HG02970 (cell line): Measurements from ENCODE around the gene CELA2A.
"Not testable (repeated sequence)": the region's sequence is repeated elsewhere in the genome, so short reads cannot be mapped to it uniquely, and the experiment has no call there.

ENCODE experiments used
- ATAC-seq: cut with Tn5 transposase; IDR thresholded peaks from one replicate; pipeline ENCODE4 v1.9.1; 2021; ENCODE audit warnings: mild to moderate bottlenecking, moderate library complexity, moderate number of reproducible peaks; ENCODE audit not compliant: unreplicated experiment, low FRiP score

Gene CELA2A

DNA sequence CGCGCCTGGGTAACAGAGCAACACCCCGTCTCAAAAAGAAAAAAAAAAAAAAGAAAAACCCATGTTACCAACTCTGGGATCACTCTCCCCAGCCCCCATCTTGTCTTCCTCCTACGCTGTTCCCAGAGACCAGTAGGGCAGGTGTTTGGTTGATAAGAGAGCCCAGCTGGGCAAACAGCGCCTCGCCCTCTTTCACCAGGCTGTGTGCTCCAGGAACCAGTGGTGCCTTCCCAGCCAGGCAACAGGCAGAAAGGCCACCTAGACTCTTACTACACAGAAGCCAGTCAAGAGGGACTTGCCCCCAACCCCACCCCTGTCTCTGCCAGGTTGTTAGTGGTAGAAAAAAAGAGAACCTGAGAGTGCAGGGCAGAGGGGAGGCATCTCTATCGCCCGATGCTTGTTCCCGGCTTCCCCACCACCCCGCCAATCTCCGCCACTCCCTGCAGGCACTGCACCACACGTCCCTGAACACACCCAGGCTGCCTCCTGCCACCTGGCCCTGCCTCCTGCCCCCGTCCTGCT, 32.3 kb upstream of the CELA2A start:
- ATAC-seq: no peak

GRCh38 chr1:15424981-15425380, 31.6 kb upstream of the CELA2A start:
- no peak for ATAC-seq

DNA sequence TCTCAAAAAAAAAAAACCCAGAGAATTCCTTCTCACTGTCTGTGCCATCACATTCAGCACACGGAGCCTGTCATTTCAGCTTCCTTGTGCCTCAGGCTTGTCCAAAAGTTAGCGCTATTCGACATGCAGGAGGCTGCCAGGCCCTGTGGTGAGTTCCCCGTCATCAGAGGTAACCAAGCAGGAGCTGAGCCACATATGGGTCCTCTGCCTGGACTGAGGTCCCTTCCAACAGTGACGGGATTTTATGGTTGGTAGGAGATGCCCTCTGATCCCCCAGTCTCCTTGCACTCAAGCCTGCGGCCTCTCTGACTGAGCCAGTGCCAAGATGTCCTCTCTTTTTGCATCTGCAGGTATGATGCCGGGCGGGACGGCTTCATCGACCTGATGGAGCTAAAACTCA, 31.0 kb upstream of the CELA2A start:
- ATAC-seq: no peak

DNA sequence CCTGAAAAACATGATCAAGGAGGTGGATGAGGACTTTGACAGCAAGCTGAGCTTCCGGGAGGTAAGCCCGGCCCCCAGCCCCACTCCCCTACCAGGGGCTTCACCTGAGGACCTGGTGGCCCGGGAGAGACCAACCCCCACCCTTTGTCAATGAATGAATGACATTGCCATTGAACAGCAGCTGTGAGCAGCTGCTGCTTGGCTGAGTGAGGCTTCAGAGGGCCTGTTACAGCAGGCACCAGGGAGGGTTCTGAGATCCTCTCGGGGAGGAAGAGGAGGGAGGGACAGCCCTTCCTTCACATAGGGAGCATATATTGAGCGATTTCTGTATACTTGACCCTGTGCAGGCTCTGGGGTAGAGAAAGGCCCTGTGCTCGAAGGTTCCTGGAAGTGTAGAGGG, 30.6 kb upstream of the CELA2A start:
- no peak for ATAC-seq

GRCh38 chr1:15426492-15427279, 29.8 kb upstream of the CELA2A start:
- no peak for ATAC-seq

GRCh38 chr1:15427280-15427666, 29.3 kb upstream of the CELA2A start:
- ATAC-seq: no peak

- not testable (repeated sequence) for ATAC-seq
Observed at GRCh38 chr1:15428252-15428651, 28.3 kb upstream of the CELA2A start.

GRCh38 chr1:15428815-15429435, 27.6 kb upstream of the CELA2A start:
- ATAC-seq: no peak

GRCh38 chr1:15429701-15430149, 26.8 kb upstream of the CELA2A start:
- ATAC-seq: no peak

GRCh38 chr1:15430787-15431570, 25.6 kb upstream of the CELA2A start:
- ATAC-seq: no peak

DNA sequence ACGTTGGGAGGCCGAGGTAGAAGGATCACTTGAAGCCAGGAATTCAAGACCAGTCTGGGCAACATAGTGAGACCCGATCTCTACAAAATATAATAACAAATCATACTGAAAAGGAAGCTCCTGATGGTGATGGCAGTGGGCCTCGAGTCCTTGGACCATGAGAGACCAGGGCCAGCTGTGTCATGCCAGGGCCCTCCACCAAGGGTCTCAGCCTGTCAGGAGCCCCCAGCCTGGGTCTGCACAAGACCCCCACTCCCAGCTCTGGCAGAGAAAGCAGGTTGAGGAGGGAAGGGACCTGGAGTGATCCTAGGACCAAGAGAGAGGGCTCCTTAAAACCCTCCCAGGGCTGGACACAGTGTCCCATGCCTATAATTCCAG, 25.0 kb upstream of the CELA2A start:
- ATAC-seq: no peak

- no peak for ATAC-seq
Observed at GRCh38 chr1:15432324-15432723, 24.2 kb upstream of the CELA2A start.

GRCh38 chr1:15433471-15433870, 23.1 kb upstream of the CELA2A start:
- no peak for ATAC-seq

GRCh38 chr1:15434739-15435138, 21.8 kb upstream of the CELA2A start:
- not testable (repeated sequence) for ATAC-seq

DNA sequence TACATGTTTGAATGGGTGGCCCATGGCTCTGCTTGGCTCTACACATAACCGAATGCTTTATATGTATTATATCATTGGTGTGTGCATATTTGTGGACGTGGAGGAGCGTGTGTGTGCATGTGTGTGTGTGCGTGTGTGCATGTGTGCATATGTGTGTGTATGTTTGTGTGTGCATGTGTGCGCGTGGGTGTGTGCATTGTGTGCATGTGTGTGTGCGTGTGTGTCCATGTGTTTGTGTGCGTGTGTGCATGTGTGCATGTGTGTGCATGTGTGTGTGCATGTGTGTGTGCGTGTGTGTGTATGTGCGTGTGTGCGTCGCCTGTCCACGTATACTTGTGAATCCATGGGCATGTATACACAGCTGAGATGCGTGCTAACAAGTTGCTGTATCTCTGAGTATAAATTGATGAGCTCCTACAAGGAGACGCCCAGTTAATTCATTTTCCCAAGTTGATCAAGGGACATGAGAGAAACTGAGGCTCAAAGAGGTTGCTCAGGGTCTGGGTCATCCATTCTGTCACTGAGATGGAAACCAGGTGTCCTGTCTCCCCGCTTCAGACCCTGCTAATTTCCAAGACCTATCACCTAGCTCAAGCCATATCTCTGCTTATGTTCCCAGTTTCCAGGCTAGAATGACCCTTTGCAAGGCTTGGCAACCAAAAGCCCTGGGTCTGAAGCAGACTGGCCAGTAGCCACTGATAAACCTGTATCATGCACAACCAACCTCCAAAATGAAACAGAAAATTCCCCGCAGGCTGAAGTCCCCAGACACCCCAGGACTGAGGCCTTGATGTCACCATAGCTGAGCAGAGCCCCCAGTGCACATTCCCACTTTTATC, 21.1 kb upstream of the CELA2A start:
- no peak for ATAC-seq

DNA sequence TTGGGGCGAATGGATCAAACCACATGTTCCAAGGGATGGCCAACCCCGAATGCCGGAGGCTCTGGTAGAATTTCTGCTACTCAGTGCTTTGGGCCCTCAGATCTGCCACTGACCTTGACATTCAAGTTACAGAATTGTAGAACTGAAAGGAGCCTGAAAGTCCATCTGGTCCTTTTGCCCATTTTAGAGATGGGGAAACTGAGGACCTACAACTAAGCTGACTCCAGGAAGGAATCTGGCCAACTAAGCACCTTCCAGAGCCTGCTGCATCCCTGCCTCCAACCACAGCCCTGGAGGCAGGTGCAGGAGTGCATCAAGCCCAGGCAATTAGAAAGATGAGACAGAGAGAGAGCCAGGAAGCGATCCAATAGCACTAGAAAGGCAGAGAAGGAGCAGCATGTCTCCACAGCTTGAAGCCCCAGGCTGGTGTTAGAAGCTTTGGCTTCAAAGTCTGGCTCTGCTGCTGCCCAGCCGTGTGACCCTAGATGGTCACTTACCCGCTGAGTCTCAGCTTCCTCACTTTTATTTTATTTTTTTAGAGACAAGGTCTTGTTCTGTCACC, 19.6 kb upstream of the CELA2A start:
- no peak for ATAC-seq

DNA sequence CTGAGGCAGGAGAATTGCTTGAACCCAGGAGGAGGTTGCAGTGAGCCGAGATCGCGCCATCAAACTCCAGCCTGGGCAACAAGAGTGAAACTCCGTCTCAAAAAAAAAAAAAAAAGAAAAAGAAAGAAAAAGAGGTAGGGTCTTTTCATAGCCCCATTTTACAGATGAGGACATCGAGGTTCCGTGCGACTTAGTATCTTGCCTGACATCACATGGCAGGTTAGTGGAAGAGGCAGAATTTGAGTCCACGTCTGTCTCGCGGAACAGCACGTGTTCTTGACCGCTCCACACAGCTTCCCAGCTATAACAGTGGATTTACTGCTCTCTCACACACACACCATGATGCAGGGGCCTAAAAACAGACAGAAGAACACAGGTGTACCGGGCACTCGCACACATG, 17.2 kb upstream of the CELA2A start:
- ATAC-seq: no peak

DNA sequence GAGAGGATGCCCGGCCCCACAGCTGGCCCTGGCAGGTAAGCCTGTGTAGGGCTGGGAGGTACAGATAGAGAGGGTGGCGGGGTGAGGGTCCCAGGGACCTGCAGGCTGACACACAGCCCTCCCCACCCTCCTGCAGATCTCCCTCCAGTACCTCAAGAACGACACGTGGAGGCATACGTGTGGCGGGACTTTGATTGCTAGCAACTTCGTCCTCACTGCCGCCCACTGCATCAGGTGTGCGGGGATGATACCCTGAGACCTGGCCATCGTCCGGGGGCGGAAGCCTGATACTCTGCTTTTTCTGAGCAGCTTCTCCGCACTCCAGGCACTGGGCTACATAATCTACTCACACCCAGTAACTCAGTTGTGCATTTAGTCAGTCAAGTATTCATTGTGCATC, 16.2 kb upstream of the CELA2A start:
- no peak for ATAC-seq

DNA sequence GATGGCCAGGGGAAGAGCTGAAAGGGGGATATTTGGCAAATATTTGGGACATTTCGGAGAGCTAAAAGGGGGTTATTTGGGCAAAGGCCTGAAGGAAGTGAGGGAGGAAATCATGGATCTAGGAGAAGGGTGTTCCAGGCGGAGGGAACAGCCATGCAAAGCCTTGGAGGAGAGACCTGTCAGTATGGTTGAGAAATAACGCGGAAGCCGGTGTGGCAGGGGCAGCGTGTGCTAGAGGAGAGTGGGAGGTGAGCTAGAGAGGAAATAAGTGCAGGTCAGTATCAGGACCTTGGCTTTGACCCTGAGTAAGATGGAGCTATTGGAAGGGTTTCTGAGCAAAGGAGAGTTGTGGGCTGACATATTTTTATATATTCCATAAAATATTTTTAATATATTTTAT, 15.3 kb upstream of the CELA2A start:
- no peak for ATAC-seq

DNA sequence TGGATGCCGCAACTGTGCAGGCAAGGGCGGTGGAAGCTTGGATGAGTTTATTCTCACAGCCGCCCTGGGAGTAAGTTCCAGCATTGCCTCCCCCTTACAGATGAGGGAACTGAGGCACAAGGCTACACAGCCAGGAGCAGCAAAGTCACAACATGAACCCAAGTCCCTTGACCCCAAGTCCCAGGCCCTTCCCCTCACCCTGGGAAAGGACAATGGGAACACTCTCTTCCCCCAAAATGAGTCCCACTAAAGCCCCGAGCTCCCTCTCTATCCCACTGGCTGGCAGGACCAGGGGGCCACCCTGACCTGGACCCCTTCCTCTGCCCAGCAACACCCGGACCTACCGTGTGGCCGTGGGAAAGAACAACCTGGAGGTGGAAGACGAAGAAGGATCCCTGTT, 14.4 kb upstream of the CELA2A start:
- no peak for ATAC-seq
